ENCODE measurements around the gene PARM1. TPM values are rescaled to one million over a fixed set of nuclear protein-coding genes. Genes with fewer than 3 reads are reported as not detected.

The PARM1 gene
- total RNA-seq, 4 donors from 2014 or later, result 22.6 to 116 (median 45.5) TPM

- intact Hi-C loops (cut with DNase I; ENCODE audit: low total_unique reads), result no loop called here
- no peaks in the 10 kb centered on the region for H3K9me3 ChIP-seq
- TF ChIP-seq POLR2A (IDR thresholded peaks at IDR 0.05) (no peak), CTCF (IDR thresholded peaks at IDR 0.05) (no peak)
- no peak overlapping the region for H3K27ac ChIP-seq
- H3K27me3 ChIP-seq, result no peaks in the 10 kb centered on the region
- no peak overlapping the region for H3K4me3 ChIP-seq
- H3K4me1 ChIP-seq, result no peaks in the 10 kb centered on the region
- no peak for DNase-seq
- H3K36me3 ChIP-seq, result no peaks in the 10 kb centered on the region
These were observed 95.4 kb downstream of the PARM1 start for GRCh38 chr4:75028196-75028854.

- Histone ChIP-seq H3K9me3 (no peaks in the 10 kb centered on the region), H3K4me1 (no peaks in the 10 kb centered on the region), H3K27me3 (no peaks in the 10 kb centered on the region), H3K36me3 (no peaks in the 10 kb centered on the region), H3K4me3 (no peak overlapping the region), H3K27ac (no peak overlapping the region)
- DNase-seq, result no peak
- intact Hi-C loops (cut with DNase I; ENCODE audit: low total_unique reads), result no loop called here
- TF ChIP-seq POLR2A (IDR thresholded peaks at IDR 0.05), result no peak
- TF ChIP-seq CTCF (IDR thresholded peaks at IDR 0.05), result no peak
These were observed 97.1 kb downstream of the PARM1 start for GRCh38 chr4:75030028-75030427.

GRCh38 chr4:75030649-75031235, 97.8 kb downstream of the PARM1 start:
- no peak overlapping the region for H3K4me3 ChIP-seq
- intact Hi-C loops (cut with DNase I; ENCODE audit: low total_unique reads), result no loop called here
- no peak overlapping the region for H3K27ac ChIP-seq
- no peak for DNase-seq
- H3K36me3 ChIP-seq, result no peaks in the 10 kb centered on the region
- TF ChIP-seq CTCF (IDR thresholded peaks at IDR 0.05) (no peak), POLR2A (IDR thresholded peaks at IDR 0.05) (no peak)
- H3K9me3 ChIP-seq, result no peaks in the 10 kb centered on the region
- no peaks in the 10 kb centered on the region for H3K4me1 ChIP-seq
- H3K27me3 ChIP-seq, result no peaks in the 10 kb centered on the region

GRCh38 chr4:75031775-75032174, 98.9 kb downstream of the PARM1 start:
- Histone ChIP-seq H3K27ac (no peak overlapping the region), H3K4me3 (no peak overlapping the region), H3K9me3 (no peaks in the 10 kb centered on the region), H3K4me1 (no peaks in the 10 kb centered on the region), H3K36me3 (no peaks in the 10 kb centered on the region), H3K27me3 (no peaks in the 10 kb centered on the region)
- no peak for DNase-seq
- no peak for TF ChIP-seq POLR2A (IDR thresholded peaks at IDR 0.05)
- no peak for TF ChIP-seq CTCF (IDR thresholded peaks at IDR 0.05)
- intact Hi-C loops (cut with DNase I; ENCODE audit: low total_unique reads), result no loop called here

GRCh38 chr4:75034523-75034922, 101.6 kb downstream of the PARM1 start:
- Histone ChIP-seq H3K27ac (no peak overlapping the region), H3K36me3 (no peaks in the 10 kb centered on the region), H3K27me3 (no peaks in the 10 kb centered on the region), H3K9me3 (no peaks in the 10 kb centered on the region), H3K4me1 (no peaks in the 10 kb centered on the region), H3K4me3 (no peak overlapping the region)
- intact Hi-C loops (cut with DNase I; ENCODE audit: low total_unique reads), result no loop called here
- TF ChIP-seq POLR2A (IDR thresholded peaks at IDR 0.05) (no peak), CTCF (IDR thresholded peaks at IDR 0.05) (no peak)
- DNase-seq, result no peak
